ENCODE measurements around the gene SLC38A10. TPM values are rescaled to one million over a fixed set of nuclear protein-coding genes. Genes with fewer than 3 reads are reported as not detected.

SLC38A10 gene
- total RNA-seq, 3 donors from 2014 or later (not counting 1 experiment from before 2014, with no cell fraction given) = 72.2 to 104 (median 90.5) TPM

GRCh38 chr17:81288715-81289114 lies 6.4 kb downstream of the SLC38A10 start:
- WGBS (ENCODE audit: insufficient coverage) = 90% methylated on average over 8 of the region's 8 CpGs

GRCh38 chr17:81287741-81288430 lies 7.2 kb downstream of the SLC38A10 start:
- Histone ChIP-seq H3K9me3 (ENCODE audit: control insufficient read depth, insufficient read depth, low read length) (no peaks in the 10 kb centered on the region), H3K4me3 (ENCODE audit: low read length) (no peak overlapping the region), H3K27me3 (ENCODE audit: control insufficient read depth, insufficient read depth, low read length) (no peaks in the 10 kb centered on the region), H3K27ac (ENCODE audit: low read length) (peak overlapping the region; percentile 3), H3K36me3 (ENCODE audit: control insufficient read depth, insufficient read depth, low read length) (peaks cover 21% of the 10 kb centered on the region), H3K4me1 (ENCODE audit: control insufficient read depth, insufficient read depth, low read length) (peaks cover 62% of the 10 kb centered on the region)
- no peaks in the 10 kb centered on the region for H3K27me3 Mint-ChIP-seq (ENCODE audit: low read depth in 2 of 2)
- H3K4me3 Mint-ChIP-seq = peak overlapping the region; percentile 42
- H3K36me3 Mint-ChIP-seq = no peaks in the 10 kb centered on the region
- no peak for TF ChIP-seq CTCF (IDR thresholded peaks at IDR 0.05)
- H3K27ac Mint-ChIP-seq = peak overlapping the region; percentile 85 to 89
- peaks cover 49 to 55% of the 10 kb centered on the region in 2 donors for H3K4me1 Mint-ChIP-seq
- intact Hi-C loops (cut with micrococcal nuclease) = no loop called here
- DNase-seq (no peak), ATAC-seq (no peak)
- no peaks in the 10 kb centered on the region for H3K9me3 Mint-ChIP-seq
- WGBS (ENCODE audit: insufficient coverage) = 61% methylated on average over 16 of the region's 16 CpGs

More at GRCh38 chr17:81288715-81289114, 6.4 kb downstream of the SLC38A10 start:
- H3K27ac ChIP-seq (ENCODE audit: low read length) = no peak overlapping the region
- TF ChIP-seq CTCF (IDR thresholded peaks at IDR 0.05) = no peak
- ATAC-seq = no peak
- Mint-ChIP-seq H3K27ac (no peak overlapping the region), H3K36me3 (no peaks in the 10 kb centered on the region), H3K4me3 (no peak overlapping the region), H3K9me3 (no peaks in the 10 kb centered on the region), H3K27me3 (ENCODE audit: low read depth in 2 of 2) (no peaks in the 10 kb centered on the region), H3K4me1 (peaks cover 52 to 55% of the 10 kb centered on the region in 2 donors)
- no peak overlapping the region for H3K4me3 ChIP-seq (ENCODE audit: low read length)
- DNase-seq = no peak
- no peaks in the 10 kb centered on the region for H3K27me3 ChIP-seq (ENCODE audit: control insufficient read depth, insufficient read depth, low read length)
- no peaks in the 10 kb centered on the region for H3K9me3 ChIP-seq (ENCODE audit: control insufficient read depth, insufficient read depth, low read length)
- peaks cover 66% of the 10 kb centered on the region for H3K4me1 ChIP-seq (ENCODE audit: control insufficient read depth, insufficient read depth, low read length)
- H3K36me3 ChIP-seq (ENCODE audit: control insufficient read depth, insufficient read depth, low read length) = peaks cover 16% of the 10 kb centered on the region
- intact Hi-C loops (cut with micrococcal nuclease) = no loop called here

- H3K4me3 Mint-ChIP-seq = peak overlapping the region; percentile 49
Observed at GRCh38 chr17:81287152-81287551, 8.0 kb downstream of the SLC38A10 start.

More at GRCh38 chr17:81287152-81287551, 8.0 kb downstream of the SLC38A10 start:
- H3K27ac Mint-ChIP-seq = peak overlapping the region; percentile 85 to 89
- intact Hi-C loops (cut with micrococcal nuclease) = no loop called here
- H3K27me3 Mint-ChIP-seq (ENCODE audit: low read depth in 2 of 2) = no peaks in the 10 kb centered on the region
- peaks cover 24% of the 10 kb centered on the region for H3K36me3 ChIP-seq (ENCODE audit: control insufficient read depth, insufficient read depth, low read length)
- no peak for TF ChIP-seq CTCF (IDR thresholded peaks at IDR 0.05)
- peaks cover 56% of the 10 kb centered on the region for H3K4me1 ChIP-seq (ENCODE audit: control insufficient read depth, insufficient read depth, low read length)
- peaks cover 49 to 55% of the 10 kb centered on the region in 2 donors for H3K4me1 Mint-ChIP-seq
- DNase-seq (no peak), ATAC-seq (no peak)
- no peaks in the 10 kb centered on the region for H3K36me3 Mint-ChIP-seq
- H3K4me3 ChIP-seq (ENCODE audit: low read length) = no peak overlapping the region
- H3K9me3 ChIP-seq (ENCODE audit: control insufficient read depth, insufficient read depth, low read length) = no peaks in the 10 kb centered on the region
- no peaks in the 10 kb centered on the region for H3K9me3 Mint-ChIP-seq
- no peaks in the 10 kb centered on the region for H3K27me3 ChIP-seq (ENCODE audit: control insufficient read depth, insufficient read depth, low read length)
- WGBS (ENCODE audit: insufficient coverage) = 94% methylated on average over 21 of the region's 21 CpGs
- H3K27ac ChIP-seq (ENCODE audit: low read length) = peak overlapping the region; percentile 3

All from natural killer cell (primary cell).